Heart right ventricle (tissue), 16 donors: Measurements from ENCODE around the gene SMCR8. TPM values are rescaled to one million over a fixed set of nuclear protein-coding genes. Genes with fewer than 3 reads are reported as not detected.

ENCODE experiments used
- ATAC-seq, 8 donors: fragments of 200-7000 bp; cut with Tn5 transposase; one replicate each; pipeline ENCODE4 v1.9.1; 2020; ENCODE audit warnings: mild to moderate bottlenecking in 8 of 8, moderate library complexity in 8 of 8, moderate number of reproducible peaks in 1 of 8
- DNase-seq, 2 donors: peaks; one replicate each; pipeline ENCODE4 v3.0.0-alpha.2; 2020
- H3K27ac ChIP-seq, 10 donors: fragments of 200-600 bp; sonication (generic) in 2 of 10; one replicate each; pipeline versions ENCODE4 v1.5.0 to v1.8.0; 2020 to 2022; ENCODE audit warnings: mild to moderate bottlenecking in 3 of 10
- H3K27me3 ChIP-seq, 7 donors: fragments of 200-600 bp; one replicate each; pipeline ENCODE4 v1.8.0; 2021 to 2022; ENCODE audit warnings: mild to moderate bottlenecking in 2 of 7
- H3K36me3 ChIP-seq, 9 donors: fragments of 200-600 bp; sonication (generic) in 1 of 9; one replicate each; pipeline versions ENCODE4 v1.5.0 to v1.8.0; 2020 to 2022; ENCODE audit warnings: mild to moderate bottlenecking in 2 of 9
- H3K4me1 ChIP-seq, 9 donors: fragments of 200-600 bp; sonication (generic) in 1 of 9; one replicate each; pipeline versions ENCODE4 v1.5.0 to v1.8.0; 2020 to 2022; ENCODE audit warnings: mild to moderate bottlenecking in 4 of 9
- H3K4me3 ChIP-seq, 10 donors: fragments of 200-600 bp; sonication (generic) in 2 of 10; one replicate each; pipeline versions ENCODE4 v1.5.0 to v1.8.0; 2020 to 2022; ENCODE audit warnings: mild to moderate bottlenecking in 7 of 10, moderate library complexity in 2 of 10
- H3K9me3 ChIP-seq, 11 donors: fragments of 200-600 bp in 10 of 11; sonication (generic) in 2 of 11; one replicate each; pipeline versions ENCODE4 v1.5.0 to v1.8.0; 2013 to 2022; ENCODE audit warnings: mild to moderate bottlenecking in 2 of 11, control low read depth in 1 of 11, moderate library complexity in 1 of 11
- WGBS, 2 donors: extraction: QIAGEN DNeasy Blood & Tissue Kit; methylation state at CpG; one replicate each; pipeline ENCODE4 v1.1.7; 2013; ENCODE audit warnings: inconsistent platforms in 1 of 2; 5-methylcytosine and 5-hydroxymethylcytosine counted together
- intact Hi-C, 10 donors: fragments of 100-400 bp; cut with DNase I; formaldehyde crosslinking; loops; one replicate each; pipeline versions ENCODE4 v1.11.1 to v1.14.2; 2022
- polyA plus RNA-seq, 2 donors: library from polyadenylated mRNA; stranded (reverse); fragments of 200-250 nt; gene quantifications; one replicate each; pipeline ENCODE4 v1.2.3, GENCODE V29; 2013
- total RNA-seq, 10 donors: library from RNA; stranded (reverse); fragmentation: NEBNext Ultra II Directional in 3 of 10; extraction: Animal tissue kit (Norgen Biotek cat#: 25700) in 3 of 10; gene quantifications; one replicate each; pipeline versions ENCODE4 v1.2.1 to v1.2.4, GENCODE V29; 2021 to 2023
- TF ChIP-seq, protein P1 (sequence below), 9 donors: fragments of 200-600 bp; sonication (generic) in 2 of 9; IDR thresholded peaks; one replicate each; pipeline versions ENCODE4 v1.5.0 to v1.8.0; 2021 to 2022; ENCODE audit warnings: antibody characterized with exemption in 9 of 9, mild to moderate bottlenecking in 5 of 9, moderate library complexity in 1 of 9
- donor health status: Arrhythmogenic right ventricular cardiomyopathy.
- donor health status: ischemic (EF 13 %, LVEDD 7.1; RV severe dilation, severe dysfunction).
- donor health status: healthy with polysubstance abuse.
- donor health status: DM: no; HTN: yes; CAD: no.
- donor health status: DM: no; HTN: no; CAD: no.
- donor health status: ischemic (EF 25% LVEDD 6.9; RV normal size, moderate dysfunction).
- donor health status: ischemic (EF 25% LVEDD 5.7; RV mildly dilated, moderate dysfunction).
- donor health status: healthy.
- donor health status: DM: yes; HTN: yes; CAD: no.
- donor health status: Ischemic cardiomyopathy.
- donor health status: ischemic (EF 35%, LVEDD 5.7; RV mildly dilated, moderate dysfunction).
- donor health status: nonischemic (EF 11% LVEDD 7.7; RV severe dilation, severe dysfunction).
- donor health status: DM: yes; HTN: yes; CAD: no.
- donor health status: PGD.
- donor health status: ischemic (EF 29% LVEDD 5.4; RV normal size, mild dysfunction).
- donor health status: nonischemic (EF 23%, LVEDD 6.1; RV moderate dilation, normal function).

The SMCR8 gene
- total and polyA plus RNA-seq, 12 donors: 2.1 to 15.7 (median 11.6) TPM

- no peak for DNase-seq
- Histone ChIP-seq H3K4me1 (peaks cover 30 to 61% (median 56%) of the 10 kb centered on the region in 9 donors), H3K9me3 (no peaks in the 10 kb centered on the region), H3K27me3 (no peaks in the 10 kb centered on the region), H3K36me3 (peaks cover 0 to 74% (median 23%) of the 10 kb centered on the region in 9 donors), H3K27ac (no peak overlapping the region), H3K4me3 (no peak overlapping the region)
- ATAC-seq: peak in 1 of 8 donors; percentile 19
- WGBS, 2 donors: 59 to 63% methylated on average over 13 of the region's 13 CpGs
- intact Hi-C loops: loop anchor here in 5 of 10 donors (5.0 to 10.0 kb wide), 6 partner anchors 57 to 115 kb away; partner anchors contain the start of genes LLGL1 (in 3 of the 5) and MIEF2 (in 1 of the 5)
- TF ChIP-seq, protein P1, sequence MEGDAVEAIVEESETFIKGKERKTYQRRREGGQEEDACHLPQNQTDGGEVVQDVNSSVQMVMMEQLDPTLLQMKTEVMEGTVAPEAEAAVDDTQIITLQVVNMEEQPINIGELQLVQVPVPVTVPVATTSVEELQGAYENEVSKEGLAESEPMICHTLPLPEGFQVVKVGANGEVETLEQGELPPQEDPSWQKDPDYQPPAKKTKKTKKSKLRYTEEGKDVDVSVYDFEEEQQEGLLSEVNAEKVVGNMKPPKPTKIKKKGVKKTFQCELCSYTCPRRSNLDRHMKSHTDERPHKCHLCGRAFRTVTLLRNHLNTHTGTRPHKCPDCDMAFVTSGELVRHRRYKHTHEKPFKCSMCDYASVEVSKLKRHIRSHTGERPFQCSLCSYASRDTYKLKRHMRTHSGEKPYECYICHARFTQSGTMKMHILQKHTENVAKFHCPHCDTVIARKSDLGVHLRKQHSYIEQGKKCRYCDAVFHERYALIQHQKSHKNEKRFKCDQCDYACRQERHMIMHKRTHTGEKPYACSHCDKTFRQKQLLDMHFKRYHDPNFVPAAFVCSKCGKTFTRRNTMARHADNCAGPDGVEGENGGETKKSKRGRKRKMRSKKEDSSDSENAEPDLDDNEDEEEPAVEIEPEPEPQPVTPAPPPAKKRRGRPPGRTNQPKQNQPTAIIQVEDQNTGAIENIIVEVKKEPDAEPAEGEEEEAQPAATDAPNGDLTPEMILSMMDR (IDR thresholded peaks at IDR 0.05): peak in 7 of 9 donors; percentile 26 to 53 (median 44)
Observed at GRCh38 chr17:18319604-18320256, 4.6 kb downstream of the SMCR8 start.

DNA sequence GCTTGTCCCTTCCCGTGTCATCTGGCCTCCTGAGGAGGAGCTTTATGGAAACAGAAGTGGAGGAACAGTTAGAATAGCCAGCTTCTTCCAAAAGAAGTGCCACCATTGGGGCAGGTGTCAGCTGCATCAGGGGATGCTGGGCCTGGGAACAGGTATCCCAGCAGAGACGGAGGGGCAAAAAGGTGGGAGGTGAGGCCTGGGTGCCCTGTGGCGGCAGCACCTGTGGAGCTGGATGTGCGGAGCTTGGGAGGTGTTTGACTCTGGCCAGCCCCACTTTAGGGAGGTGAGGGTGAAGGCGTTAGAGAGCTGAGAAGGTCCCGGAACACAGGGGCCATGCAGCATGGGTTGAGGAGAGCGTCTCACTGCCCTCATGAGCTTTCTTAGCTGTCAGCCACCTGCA, 5.2 kb downstream of the SMCR8 start:
- Histone ChIP-seq H3K9me3 (no peaks in the 10 kb centered on the region), H3K27ac (no peak overlapping the region), H3K4me3 (no peak overlapping the region), H3K27me3 (no peaks in the 10 kb centered on the region), H3K36me3 (peaks cover 0 to 79% (median 29%) of the 10 kb centered on the region in 9 donors), H3K4me1 (peaks cover 30 to 61% (median 54%) of the 10 kb centered on the region in 9 donors)
- WGBS, 2 donors: 92 to 94% methylated on average over 7 of the region's 7 CpGs
- intact Hi-C loops: loop anchor here in 1 of 10 donors (10.0 kb wide), 1 partner anchor 64 kb away; no protein-coding TSS in a partner anchor
- ATAC-seq: no peak
- no peak for DNase-seq
- TF ChIP-seq, protein P1 (IDR thresholded peaks at IDR 0.05): no peak

DNA sequence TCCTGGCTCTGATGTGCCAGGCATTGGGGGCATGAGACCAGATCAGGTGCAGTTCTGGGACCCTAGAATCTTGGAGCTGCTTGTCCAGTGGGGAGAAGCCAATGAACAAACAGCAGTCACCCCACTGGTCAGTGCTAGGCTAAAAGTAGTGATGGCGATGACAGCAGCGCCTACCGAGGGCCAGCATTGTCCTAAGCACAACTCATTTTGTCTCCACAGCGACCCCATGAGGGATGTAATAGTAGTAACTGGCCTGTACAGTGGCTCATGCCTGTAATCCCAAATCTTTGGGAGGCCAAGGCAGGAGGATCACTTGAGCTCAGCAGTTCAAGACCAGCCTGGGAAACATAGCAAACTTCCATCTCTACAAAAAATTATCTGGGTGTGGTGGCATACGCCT, 6.2 kb downstream of the SMCR8 start:
- TF ChIP-seq, protein P1 (IDR thresholded peaks at IDR 0.05): no peak
- H3K27me3 ChIP-seq: no peaks in the 10 kb centered on the region
- intact Hi-C loops: loop anchor here in 1 of 10 donors (10.0 kb wide), 1 partner anchor 63 kb away; no protein-coding TSS in a partner anchor
- no peak overlapping the region for H3K4me3 ChIP-seq
- H3K9me3 ChIP-seq: no peaks in the 10 kb centered on the region
- DNase-seq (no peak), ATAC-seq (no peak)
- H3K27ac ChIP-seq: no peak overlapping the region
- peaks cover 0 to 88% (median 31%) of the 10 kb centered on the region in 9 donors for H3K36me3 ChIP-seq
- 53 to 71% methylated on average over 5 of the region's 5 CpGs for WGBS, 2 donors
- H3K4me1 ChIP-seq: peaks cover 22 to 52% (median 45%) of the 10 kb centered on the region in 9 donors

- H3K9me3 ChIP-seq: no peaks in the 10 kb centered on the region
- TF ChIP-seq, protein P1 (IDR thresholded peaks at IDR 0.05): no peak
- intact Hi-C loops: loop anchor here in 1 of 10 donors (10.0 kb wide), 1 partner anchor 62 kb away; no protein-coding TSS in a partner anchor
- ATAC-seq (no peak), DNase-seq (no peak)
- peaks cover 0 to 97% (median 37%) of the 10 kb centered on the region in 9 donors for H3K36me3 ChIP-seq
- 87 to 91% methylated on average over 12 of the region's 12 CpGs for WGBS, 2 donors
- no peak overlapping the region for H3K27ac ChIP-seq
- peaks cover 21 to 40% (median 33%) of the 10 kb centered on the region in 9 donors for H3K4me1 ChIP-seq
- no peaks in the 10 kb centered on the region for H3K27me3 ChIP-seq
- no peak overlapping the region for H3K4me3 ChIP-seq
Observed at GRCh38 chr17:18322522-18322921, 7.4 kb downstream of the SMCR8 start.
